Urinary bladder (tissue), 4 donors: ENCODE data around the gene TBC1D21. TPM values are rescaled to one million over a fixed set of nuclear protein-coding genes. Genes with fewer than 3 reads are reported as not detected.

ENCODE experiments used
- DNase-seq: peaks from one replicate; pipeline ENCODE4 v3.0.0-alpha.2; 2015; ENCODE audit errors: extremely low spot score
- H3K27ac ChIP-seq: one replicate; pipeline ENCODE4 v1.5.1; 2013; ENCODE audit warnings: low read depth, mild to moderate bottlenecking, moderate library complexity
- H3K36me3 ChIP-seq: one replicate; pipeline ENCODE4 v1.6.1; 2013; ENCODE audit warnings: mild to moderate bottlenecking, moderate library complexity; ENCODE audit not compliant: insufficient read depth
- H3K4me1 ChIP-seq: one replicate; pipeline ENCODE4 v1.6.1; 2013; ENCODE audit warnings: mild to moderate bottlenecking, moderate library complexity; ENCODE audit not compliant: insufficient read depth
- H3K4me3 ChIP-seq: one replicate; pipeline ENCODE4 v1.5.1; 2013; ENCODE audit warnings: low read depth, low read length
- whole genome bisulfite sequencing: extraction: QIAGEN DNeasy Blood & Tissue Kit; methylation state at CpG from one replicate; pipeline ENCODE4 v1.1.7; 2013; 5-methylcytosine and 5-hydroxymethylcytosine counted together
- polyA plus RNA-seq: library from polyadenylated mRNA; stranded (reverse); fragments of 200-250 nt; gene quantifications from one replicate; pipeline ENCODE4 v1.2.3, GENCODE V29; 2013
- total RNA-seq: library from RNA; depleted of rRNA; stranded (reverse); fragments of >200 nt; gene quantifications from one replicate; pipeline ENCODE4 v1.2.3, GENCODE V29; 2014
- donor health status: healthy with polysubstance abuse.
- donor health status: healthy.

TBC1D21 gene
- total and polyA plus RNA-seq, 2 donors: not detected

GRCh38 chr15:73902121-73903020 lies 29.0 kb downstream of the TBC1D21 start:
- H3K27ac ChIP-seq: no peak overlapping the region
- no peak for DNase-seq
- no peak overlapping the region for H3K4me3 ChIP-seq
- 68% methylated on average over 11 of the region's 11 CpGs for WGBS
- H3K36me3 ChIP-seq: no peaks in the 10 kb centered on the region
- no peaks in the 10 kb centered on the region for H3K4me1 ChIP-seq

GRCh38 chr15:73904026-73904815 lies 30.9 kb downstream of the TBC1D21 start:
- Histone ChIP-seq H3K36me3 (no peaks in the 10 kb centered on the region), H3K4me3 (no peak overlapping the region), H3K27ac (no peak overlapping the region), H3K4me1 (no peaks in the 10 kb centered on the region)
- no peak for DNase-seq
- 89% methylated on average over 9 of the region's 9 CpGs for WGBS

DNA sequence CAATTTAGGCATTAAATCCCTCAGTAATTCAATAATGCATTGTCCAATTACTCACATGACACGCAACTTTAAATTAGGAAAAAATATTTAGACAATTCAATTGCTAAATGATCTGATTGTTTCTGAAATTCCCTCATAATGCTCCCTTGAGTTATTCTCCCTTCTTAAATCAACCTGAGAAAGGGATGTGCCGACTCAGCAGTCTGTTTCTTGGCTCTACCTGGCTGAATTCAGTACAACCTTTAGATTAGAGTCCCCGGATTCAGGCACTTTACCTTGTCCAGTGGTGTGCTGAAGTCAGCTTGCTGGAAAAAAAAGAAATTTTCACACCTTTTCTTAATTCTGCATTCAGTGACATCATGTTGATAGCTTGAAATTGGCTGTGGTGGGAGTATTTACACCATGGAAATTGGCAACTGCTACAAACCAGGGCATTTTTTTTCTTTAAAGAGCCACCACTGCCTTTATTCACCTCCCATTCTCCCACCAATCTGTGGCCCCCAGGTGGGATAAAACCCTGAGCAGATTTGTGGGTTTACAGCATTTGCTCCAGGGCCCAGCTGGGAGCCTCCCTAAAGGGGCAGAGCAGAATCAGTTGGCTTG lies 32.0 kb downstream of the TBC1D21 start:
- no peaks in the 10 kb centered on the region for H3K36me3 ChIP-seq
- no peak overlapping the region for H3K27ac ChIP-seq
- no peak for DNase-seq
- no peaks in the 10 kb centered on the region for H3K4me1 ChIP-seq
- 96% methylated on average over 3 of the region's 3 CpGs for WGBS
- H3K4me3 ChIP-seq: no peak overlapping the region

- no peak for DNase-seq
- H3K27ac ChIP-seq: no peak overlapping the region
- no peak overlapping the region for H3K4me3 ChIP-seq
- 80% methylated on average over 4 of the region's 4 CpGs for WGBS
- H3K36me3 ChIP-seq: no peaks in the 10 kb centered on the region
- no peaks in the 10 kb centered on the region for H3K4me1 ChIP-seq
Measured at GRCh38 chr15:73906346-73907034, 33.1 kb downstream of the TBC1D21 start.

- no peaks in the 10 kb centered on the region for H3K4me1 ChIP-seq
- DNase-seq: no peak
- WGBS: 79% methylated on average over 2 of the region's 2 CpGs
Measured at GRCh38 chr15:73907035-73907408, 33.7 kb downstream of the TBC1D21 start.

GRCh38 chr15:73908030-73908821 lies 34.9 kb downstream of the TBC1D21 start:
- 9% methylated on average over 7 of the region's 7 CpGs for WGBS
- DNase-seq: no peak
- Histone ChIP-seq H3K27ac (no peak overlapping the region), H3K36me3 (no peaks in the 10 kb centered on the region), H3K4me3 (no peak overlapping the region), H3K4me1 (no peaks in the 10 kb centered on the region)

More at GRCh38 chr15:73907035-73907408, 33.7 kb downstream of the TBC1D21 start:
- H3K36me3 ChIP-seq: no peaks in the 10 kb centered on the region
- no peak overlapping the region for H3K4me3 ChIP-seq
- no peak overlapping the region for H3K27ac ChIP-seq

DNA sequence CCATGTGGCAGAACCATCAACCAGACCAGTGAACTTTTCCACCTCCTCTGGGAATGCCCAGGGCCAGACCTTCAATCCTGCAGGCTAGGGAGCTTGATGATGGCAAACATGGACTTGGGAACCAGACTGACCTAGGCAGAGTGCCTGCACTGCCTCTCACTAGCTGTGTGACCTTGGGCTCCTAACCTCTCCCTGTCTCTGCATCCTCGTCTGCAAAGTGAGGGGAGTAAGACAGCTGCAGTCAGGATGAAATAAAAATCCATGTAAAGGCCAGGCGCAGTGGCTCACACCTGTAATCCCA lies 35.4 kb downstream of the TBC1D21 start:
- H3K27ac ChIP-seq: no peak overlapping the region
- no peak for DNase-seq
- H3K4me1 ChIP-seq: no peaks in the 10 kb centered on the region
- no peaks in the 10 kb centered on the region for H3K36me3 ChIP-seq
- no peak overlapping the region for H3K4me3 ChIP-seq
- 94% methylated on average over 2 of the region's 2 CpGs for WGBS

- no peaks in the 10 kb centered on the region for H3K36me3 ChIP-seq
- H3K4me3 ChIP-seq: no peak overlapping the region
- no peak overlapping the region for H3K27ac ChIP-seq
- DNase-seq: no peak
- 89% methylated on average over 2 of the region's 2 CpGs for WGBS
- no peaks in the 10 kb centered on the region for H3K4me1 ChIP-seq
Measured at GRCh38 chr15:73909651-73910050, 36.3 kb downstream of the TBC1D21 start.

- WGBS: 69% methylated on average over 7 of the region's 7 CpGs
- Histone ChIP-seq H3K27ac (no peak overlapping the region), H3K36me3 (no peaks in the 10 kb centered on the region), H3K4me3 (no peak overlapping the region), H3K4me1 (no peaks in the 10 kb centered on the region)
- DNase-seq: no peak
Measured at GRCh38 chr15:73910522-73911303, 37.3 kb downstream of the TBC1D21 start.

- Histone ChIP-seq H3K4me1 (no peaks in the 10 kb centered on the region), H3K36me3 (no peaks in the 10 kb centered on the region), H3K27ac (no peak overlapping the region), H3K4me3 (no peak overlapping the region)
- 87% methylated on average over 7 of the region's 7 CpGs for WGBS
- no peak for DNase-seq
Measured at GRCh38 chr15:73912030-73912596, 38.7 kb downstream of the TBC1D21 start.

GRCh38 chr15:73914145-73914544 lies 40.8 kb downstream of the TBC1D21 start:
- no peak for DNase-seq
- WGBS: 76% methylated on average over 3 of the region's 3 CpGs
- Histone ChIP-seq H3K36me3 (no peaks in the 10 kb centered on the region), H3K4me1 (no peaks in the 10 kb centered on the region), H3K27ac (no peak overlapping the region), H3K4me3 (no peak overlapping the region)

DNA sequence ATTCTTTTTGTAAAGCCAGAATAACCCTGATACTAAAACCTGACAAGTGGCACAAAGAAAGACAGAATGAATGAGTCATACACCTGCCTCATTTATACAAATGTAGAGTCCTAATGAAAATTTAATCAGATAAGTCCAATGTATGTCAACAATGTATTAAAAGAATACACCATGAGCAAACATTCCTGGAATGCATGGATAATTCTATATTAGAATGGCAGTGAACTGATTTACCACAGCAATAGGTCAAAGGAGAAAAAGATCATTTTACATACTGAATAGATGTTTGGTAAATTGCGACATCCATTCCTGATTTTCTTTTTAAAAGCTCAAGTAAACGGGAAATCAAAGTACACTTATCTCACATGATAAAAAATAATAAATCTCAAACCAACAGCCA lies 41.7 kb downstream of the TBC1D21 start:
- Histone ChIP-seq H3K27ac (no peak overlapping the region), H3K36me3 (no peaks in the 10 kb centered on the region), H3K4me1 (no peaks in the 10 kb centered on the region), H3K4me3 (no peak overlapping the region)
- 63% methylated on average over 2 of the region's 2 CpGs for WGBS
- DNase-seq: no peak
